Psoas muscle (tissue), 8 donors: Measurements from ENCODE around the gene XCL1. TPM values are rescaled to one million over a fixed set of nuclear protein-coding genes. Genes with fewer than 3 reads are reported as not detected.
A peak's percentile ranks its signal among the peaks of the same experiment; 100 is the strongest.

Source experiments
- ATAC-seq, 4 donors: fragments of 200-7000 bp; cut with Tn5 transposase; one replicate each; pipeline ENCODE4 v1.9.1; 2020; ENCODE audit warnings: moderate library complexity in 3 of 4, mild to moderate bottlenecking in 2 of 4
- DNase-seq, 2 donors: peaks; one replicate each; pipeline ENCODE4 v3.0.0-alpha.2; 2020
- H3K27ac ChIP-seq: fragments of 200-600 bp; one replicate; pipeline ENCODE4 v1.8.0; 2022
- H3K27me3 ChIP-seq, 3 donors: fragments of 200-600 bp in 1 of 3; one replicate each; pipeline versions ENCODE4 v1.6.1 to v1.8.0; 2013 to 2022; ENCODE audit warnings: low read length in 2 of 3, mild to moderate bottlenecking in 2 of 3, moderate library complexity in 1 of 3; ENCODE audit not compliant: insufficient read depth in 3 of 3
- H3K36me3 ChIP-seq, 2 donors: fragments of 200-600 bp in 1 of 2; one replicate each; pipeline versions ENCODE4 v1.6.1 to v1.8.0; 2013 to 2022; ENCODE audit warnings: low read depth in 1 of 2, mild to moderate bottlenecking in 1 of 2, moderate library complexity in 1 of 2; ENCODE audit not compliant: insufficient read depth in 1 of 2
- H3K4me1 ChIP-seq: fragments of 200-600 bp; one replicate; pipeline ENCODE4 v1.8.0; 2022
- H3K4me3 ChIP-seq: fragments of 200-600 bp; one replicate; pipeline ENCODE4 v1.8.0; 2022; ENCODE audit warnings: mild to moderate bottlenecking
- H3K9me3 ChIP-seq: fragments of 200-600 bp; one replicate; pipeline ENCODE4 v1.8.0; 2022
- CTCF ChIP-seq: fragments of 200-600 bp; IDR thresholded peaks from one replicate; pipeline ENCODE4 v1.8.0; 2022; ENCODE audit warnings: antibody characterized with exemption
- WGBS, 3 donors: extraction: QIAGEN DNeasy Blood & Tissue Kit; methylation state at CpG; one replicate each; pipeline versions ENCODE4 v1.1.6 to v1.1.7; 2013; 5-methylcytosine and 5-hydroxymethylcytosine counted together
- intact Hi-C, 2 donors: fragments of 100-400 bp; cut with DNase I; formaldehyde crosslinking; loops; one replicate each; pipeline versions ENCODE4 v1.11.0 to v1.14.2; 2022
- polyA plus RNA-seq, 3 donors: library from polyadenylated mRNA; stranded (reverse); fragments of 200-250 nt; gene quantifications; one replicate each; pipeline ENCODE4 v1.2.3, GENCODE V29; 2013
- total RNA-seq, 4 donors: library from RNA; stranded (reverse); fragmentation: NEBNext Ultra II Directional in 2 of 4; extraction: Animal tissue kit (Norgen Biotek cat#: 25700) in 2 of 4; gene quantifications; one replicate each; pipeline versions ENCODE4 v1.2.1 to v1.2.4, GENCODE V29; 2021 to 2023
- donor health status: healthy with polysubstance abuse.
- donor health status: DM: no; HTN: no; CAD: no; lungs with moderate emphysema.
- donor health status: Bipolar disorder and iron deficiency.
- donor health status: healthy.
- donor health status: DM: yes; HTN: yes; CAD: no.
- donor health status: DM: no; HTN: no; CAD: no.
- donor health status: DM: no; HTN: no; CAD: no.
- donor health status: DM: yes; HTN: yes; CAD: no.

XCL1 gene
- total and polyA plus RNA-seq, 7 donors: 0.03 to 0.28 TPM; not detected in 5

DNA sequence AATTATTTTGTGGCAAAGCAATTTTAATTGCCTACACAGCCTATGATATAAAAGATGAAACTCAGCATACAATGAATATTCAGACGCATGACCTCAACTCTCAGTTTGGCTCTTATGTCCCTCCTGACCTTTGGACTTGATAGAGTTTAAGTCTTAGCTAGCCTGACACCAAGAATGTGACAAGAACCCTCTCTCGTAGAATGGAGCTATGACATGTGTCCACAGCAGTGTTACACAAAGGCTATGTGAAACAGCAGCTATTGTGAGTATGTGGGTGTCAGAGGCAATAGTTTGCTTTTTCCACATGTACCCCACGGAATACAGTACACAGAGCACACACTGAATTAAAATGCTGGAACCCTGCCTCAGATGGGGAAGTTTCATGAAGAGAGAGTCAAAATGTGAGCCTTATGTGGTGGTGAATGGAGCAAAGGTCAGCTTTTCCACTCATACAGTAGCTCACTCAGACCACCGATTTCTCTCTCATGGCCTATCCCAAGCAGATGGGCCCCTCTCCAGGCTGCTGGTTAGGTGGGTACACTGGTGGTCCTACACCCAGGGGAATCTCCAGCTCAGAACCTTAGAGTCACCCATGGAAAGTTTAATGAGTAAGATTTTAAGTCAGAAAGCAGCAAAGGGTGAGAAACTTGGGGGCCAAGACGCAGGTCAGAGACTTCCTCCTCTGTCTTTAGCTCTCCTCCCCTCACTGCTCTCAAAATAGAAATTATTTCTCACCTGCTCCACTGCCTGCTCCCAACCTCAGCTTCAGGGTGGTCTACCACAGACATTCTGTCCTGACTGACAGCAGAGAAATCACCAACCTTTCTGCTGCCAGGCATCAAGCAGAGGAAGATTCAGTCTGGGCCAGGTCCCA lies 22.5 kb upstream of the XCL1 start:
- H3K4me3 ChIP-seq: no peak overlapping the region
- no peaks in the 10 kb centered on the region for H3K27me3 ChIP-seq
- no peak for DNase-seq
- no peak overlapping the region for H3K27ac ChIP-seq
- no peak for ATAC-seq
- intact Hi-C loops: no loop called here
- H3K36me3 ChIP-seq: no peaks in the 10 kb centered on the region
- no peak for TF ChIP-seq CTCF
- H3K4me1 ChIP-seq: no peaks in the 10 kb centered on the region
- 76 to 87% (median 80%) methylated on average over 5 of the region's 5 CpGs for WGBS, 3 donors
- H3K9me3 ChIP-seq: peaks cover 4% of the 10 kb centered on the region

DNA sequence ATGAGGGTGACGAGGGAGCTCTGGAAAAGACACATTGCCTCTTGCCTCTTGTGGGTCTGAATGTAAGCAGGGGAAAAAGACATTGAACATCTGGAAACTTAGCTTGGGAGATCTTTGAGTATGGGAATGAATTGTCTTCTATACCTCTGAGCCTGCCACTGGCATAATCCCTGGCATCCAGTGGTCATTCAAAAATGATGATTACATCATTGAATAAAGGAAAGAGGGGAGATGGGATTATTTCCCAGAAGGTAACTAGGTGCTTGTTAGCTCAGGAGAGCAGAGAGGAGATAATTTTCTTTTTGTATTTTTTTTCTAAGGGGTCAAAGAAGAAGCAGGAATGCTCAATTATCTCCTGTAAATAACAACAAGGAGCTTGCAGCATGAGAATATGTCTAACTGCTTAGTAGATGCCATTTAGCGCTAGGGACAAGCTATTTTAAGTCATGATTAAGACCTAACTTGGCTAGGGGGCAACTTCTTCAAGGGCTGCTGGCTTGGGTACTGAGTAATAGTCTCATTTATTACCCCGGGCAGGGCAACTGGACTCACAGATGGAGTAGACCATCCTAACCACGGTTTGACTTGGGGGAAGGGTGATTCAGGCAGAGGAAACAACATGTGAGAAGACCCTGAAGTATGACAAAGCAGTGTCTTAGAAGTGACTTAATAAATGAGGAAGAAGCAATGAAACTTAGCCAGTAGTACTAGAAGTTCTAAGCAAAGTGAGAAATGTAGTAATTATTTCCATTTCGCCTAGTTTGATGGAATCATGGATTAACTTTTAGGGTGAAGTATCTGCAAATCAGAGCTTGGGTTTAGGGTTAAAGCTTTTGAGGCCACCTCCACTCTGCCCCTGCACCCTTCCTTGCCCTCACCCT lies 21.6 kb upstream of the XCL1 start:
- H3K4me3 ChIP-seq: no peak overlapping the region
- DNase-seq (no peak), ATAC-seq (peak in 1 of 4 donors; percentile 50)
- no peaks in the 10 kb centered on the region for H3K36me3 ChIP-seq
- whole genome bisulfite sequencing, 3 donors: 67 to 72% (median 70%) methylated on average over 5 of the region's 5 CpGs
- H3K9me3 ChIP-seq: no peaks in the 10 kb centered on the region
- no peak for TF ChIP-seq CTCF
- no peak overlapping the region for H3K27ac ChIP-seq
- intact Hi-C loops: no loop called here
- no peaks in the 10 kb centered on the region for H3K4me1 ChIP-seq
- H3K27me3 ChIP-seq: no peaks in the 10 kb centered on the region

DNA sequence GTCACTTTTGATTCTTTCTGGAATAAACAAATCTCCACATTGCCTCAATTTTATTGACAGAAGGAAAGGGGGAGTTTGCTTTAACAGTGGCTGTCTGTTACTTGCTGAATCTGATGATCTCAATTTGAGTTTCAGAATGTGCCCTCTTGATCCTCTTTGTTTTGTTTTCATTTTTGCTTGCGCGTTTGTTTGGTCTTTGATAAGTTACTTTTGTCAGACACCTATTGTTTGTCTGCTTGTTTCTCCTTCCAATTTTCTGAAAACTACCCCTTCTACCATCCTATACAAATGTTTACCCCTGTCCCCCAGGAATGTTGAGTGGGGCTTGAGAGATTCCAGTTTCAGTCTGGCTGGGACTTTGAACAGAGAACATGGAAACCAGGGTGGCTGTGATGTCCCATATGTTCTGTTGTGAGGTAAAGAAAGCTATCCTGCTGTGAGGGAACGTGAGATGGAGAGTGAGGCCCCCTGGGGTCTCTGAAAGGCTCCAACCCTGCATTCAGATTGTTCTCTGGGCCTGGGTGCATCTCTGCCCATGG lies 20.8 kb upstream of the XCL1 start:
- intact Hi-C loops: no loop called here
- Histone ChIP-seq H3K4me1 (no peaks in the 10 kb centered on the region), H3K27ac (no peak overlapping the region), H3K4me3 (no peak overlapping the region), H3K9me3 (no peaks in the 10 kb centered on the region), H3K27me3 (no peaks in the 10 kb centered on the region), H3K36me3 (no peaks in the 10 kb centered on the region)
- 71 to 92% (median 85%) methylated on average over 3 of the region's 3 CpGs for WGBS, 3 donors
- ATAC-seq (no peak), DNase-seq (no peak)
- TF ChIP-seq CTCF: no peak

DNA sequence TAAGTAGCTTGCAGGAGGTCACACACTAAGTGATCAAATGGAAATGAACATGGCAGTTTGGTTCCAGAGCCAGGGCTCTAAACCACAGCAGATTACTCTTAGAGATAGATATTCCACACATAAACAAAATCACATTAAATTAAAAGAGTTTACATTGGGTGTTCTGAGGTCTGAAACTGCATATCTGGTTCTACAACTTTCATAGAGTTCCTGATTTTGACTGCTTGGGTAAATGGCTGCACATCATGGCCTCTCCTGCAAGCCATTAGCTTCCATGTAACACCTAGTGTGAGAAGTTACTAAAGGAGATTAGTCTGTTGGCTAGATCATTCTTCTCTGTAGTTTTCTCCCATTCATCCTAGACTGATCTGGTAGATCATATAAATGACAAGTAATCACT lies 19.8 kb upstream of the XCL1 start:
- no peaks in the 10 kb centered on the region for H3K27me3 ChIP-seq
- TF ChIP-seq CTCF: no peak
- ATAC-seq (no peak), DNase-seq (no peak)
- no peak overlapping the region for H3K27ac ChIP-seq
- no peak overlapping the region for H3K4me3 ChIP-seq
- no peaks in the 10 kb centered on the region for H3K36me3 ChIP-seq
- no peaks in the 10 kb centered on the region for H3K4me1 ChIP-seq
- intact Hi-C loops: no loop called here
- H3K9me3 ChIP-seq: no peaks in the 10 kb centered on the region
